Measurements from ENCODE around the gene SLC27A3. TPM values are rescaled to one million over a fixed set of nuclear protein-coding genes. Genes with fewer than 3 reads are reported as not detected.

The SLC27A3 gene
- total and polyA plus RNA-seq, 9 of the 15 experiments (the other 6 are each of a cell fraction or from before 2014, with no cell fraction given) = 0.57 to 5.2 (median 2.8) TPM

- TF ChIP-seq RBM22 (IDR thresholded peaks at IDR 0.05; ENCODE audit: low read depth, low read length, poor library complexity, severe bottlenecking) (peak; percentile 12), ZNF12 (CRISPR knock-in tag; IDR thresholded peaks at IDR 0.05) (no peak), REST (IDR thresholded peaks at IDR 0.05; ENCODE audit: borderline replicate concordance) (0 out of 2 replicates have a peak, but pooled peaks have one; percentile 3), REST (CRISPR knock-in tag; IDR thresholded peaks at IDR 0.05; ENCODE audit: low read depth) (no peak), VEZF1 (CRISPR knock-in tag; IDR thresholded peaks at IDR 0.05) (0 out of 2 replicates have a peak, but pooled peaks have one; percentile 45), TAF1 (IDR thresholded peaks at IDR 0.05; ENCODE audit: control insufficient read depth, extremely low read depth, insufficient read depth, low read length, severe bottlenecking) (peak; percentile 7), PYGO2 (tag; IDR thresholded peaks at IDR 0.05) (no peak), ZNF274 (IDR thresholded peaks at IDR 0.05; ENCODE audit: borderline replicate concordance, low read depth, low read length) (no peak)
These were observed at the start of gene SLC27A3 (continued) for GRCh38 chr1:153774780-153775457.

All from K562 (cell line).